K562 (cell line): ENCODE measurements around the gene RUNDC1. TPM values are rescaled to one million over a fixed set of nuclear protein-coding genes. Genes with fewer than 3 reads are reported as not detected.

Experiments used
- ATF1 ChIP-seq, 2 experiments: fragments of 450-650 bp in 1 of 2; IDR thresholded peaks; 2 replicates each; pipeline ENCODE4 v1.6.1; 2016; ENCODE audit warnings: missing compliant biosample characterization in 1 of 2, missing genetic modification characterization in 1 of 2
- BCOR ChIP-seq: fragments of 450-650 bp; IDR thresholded peaks from 2 replicates; pipeline ENCODE4 v1.6.1; 2016
- CAMTA2 ChIP-seq: fragments of 250-450 bp; sonication (Bioruptor Pico); conservative IDR thresholded peaks from 2 replicates; pipeline ENCODE4 v1.5.1; 2022
- CBFA2T3 ChIP-seq: fragments of 450-650 bp; IDR thresholded peaks from 2 replicates; pipeline ENCODE4 v1.6.1; 2017
- CGGBP1 ChIP-seq: fragments of 250-450 bp; sonication (Bioruptor Pico); IDR thresholded peaks from 2 replicates; pipeline ENCODE4 v1.9.0; 2021; ENCODE audit warnings: mild to moderate bottlenecking
- CREB3L1 ChIP-seq: fragments of 450-650 bp; IDR thresholded peaks from 2 replicates; pipeline ENCODE4 v1.6.1; 2014; ENCODE audit warnings: low read depth, mild to moderate bottlenecking, moderate library complexity, borderline replicate concordance
- EZH2 ChIP-seq: IDR thresholded peaks from 2 replicates; pipeline ENCODE4 v1.6.1; 2012; ENCODE audit warnings: low read depth, mild to moderate bottlenecking, inconsistent platforms, low read length, borderline replicate concordance
- JUND ChIP-seq, 2 experiments: IDR thresholded peaks; 2 replicates in 1 of 2; 3 replicates in 1 of 2; pipeline ENCODE4 v1.6.1; 2011; ENCODE audit warnings: borderline replicate concordance in 2 of 2, low read depth in 2 of 2, low read length in 2 of 2, improper control_type of control experiment in 1 of 2, missing biosample characterization in 1 of 2, missing genetic modification characterization in 1 of 2, missing genetic modification reagents in 1 of 2
- MED1 ChIP-seq: sonication (generic); formaldehyde crosslinking; IDR thresholded peaks from 2 replicates; pipeline ENCODE4 v1.8.1; 2023; ENCODE audit warnings: missing genetic modification reagents, borderline replicate concordance
- MTA2 ChIP-seq: fragments of 450-650 bp; IDR thresholded peaks from 2 replicates; pipeline ENCODE4 v1.6.1; 2016; ENCODE audit warnings: low read depth
- MYNN ChIP-seq, 2 experiments: sonication (generic); formaldehyde crosslinking in 1 of 2; IDR thresholded peaks; 2 replicates each; pipeline versions ENCODE4 v1.5.0 to v1.6.1; 2016 to 2020; ENCODE audit warnings: antibody characterized with exemption in 1 of 2, missing genetic modification reagents in 1 of 2
- RBM14 ChIP-seq: fragments of 200-400 bp; formaldehyde crosslinking; IDR thresholded peaks from 2 replicates; pipeline ENCODE4 v1.6.1; 2018; ENCODE audit warnings: low read depth, mild to moderate bottlenecking, low read length, moderate library complexity, borderline replicate concordance; ENCODE audit not compliant: insufficient read depth
- RHOXF2B ChIP-seq: fragments of 250-450 bp; sonication (Bioruptor Pico); conservative IDR thresholded peaks from 2 replicates; pipeline ENCODE4 v1.5.1; 2021
- STAG1 ChIP-seq: sonication (generic); formaldehyde crosslinking; IDR thresholded peaks from 2 replicates; pipeline ENCODE4 v1.5.0; 2020; ENCODE audit warnings: missing genetic modification reagents, borderline replicate concordance
- TAF1 ChIP-seq: IDR thresholded peaks from 2 replicates; pipeline ENCODE4 v1.6.1; 2011; ENCODE audit warnings: mild to moderate bottlenecking, low read length, moderate library complexity; ENCODE audit not compliant: insufficient read depth, control insufficient read depth, severe bottlenecking; ENCODE audit errors: extremely low read depth
- TBP ChIP-seq: optimal IDR thresholded peaks from 2 replicates; pipeline ENCODE3; 2011; ENCODE audit warnings: low read depth, low read length, improper control_type of control experiment
- TEAD2 ChIP-seq: fragments of 450-650 bp; IDR thresholded peaks from 2 replicates; pipeline ENCODE4 v1.6.1; 2016; ENCODE audit warnings: missing genetic modification characterization, control low read depth, missing compliant biosample characterization
- TEAD4 ChIP-seq, 2 experiments: sonication (generic) in 1 of 2; formaldehyde crosslinking in 1 of 2; IDR thresholded peaks; 2 replicates each; pipeline versions ENCODE4 v1.6.1 to v1.8.0; 2012 to 2022; ENCODE audit warnings: borderline replicate concordance in 1 of 2, inconsistent platforms in 1 of 2, low read length in 1 of 2, mild to moderate bottlenecking in 1 of 2, missing genetic modification reagents in 1 of 2
- ZBTB2 ChIP-seq: fragments of 450-650 bp; IDR thresholded peaks from 2 replicates; pipeline ENCODE4 v1.6.1; 2016; ENCODE audit warnings: antibody characterized with exemption
- ZC3H4 ChIP-seq: sonication (generic); formaldehyde crosslinking; IDR thresholded peaks from 2 replicates; pipeline ENCODE4 v1.9.0; 2021; ENCODE audit warnings: missing genetic modification reagents, borderline replicate concordance
- ZNF165 ChIP-seq: fragments of 250-450 bp; sonication (Bioruptor Pico); IDR thresholded peaks from 2 replicates; pipeline ENCODE4 v1.4.0; 2020; ENCODE audit warnings: borderline replicate concordance
- polyA plus RNA-seq, 8 experiments: library from polyadenylated mRNA; depleted of rRNA in 4 of 8; stranded (reverse) in 5 of 8; unstranded in 3 of 8; fragments of >200 nt; fragmentation: Nextera tagmentation in 2 of 8; fragmentation: Illumina TruSeq in 1 of 8; extraction: Ambion mirVana in 2 of 8; extraction: Trizol in 1 of 8; gene quantifications; 2 replicates each; pipeline versions ENCODE4 v1.2.1 to v1.2.3, GENCODE V29; 2011 to 2014; ENCODE audit warnings: inconsistent platforms in 1 of 8, missing spikeins in 1 of 8
- total RNA-seq, 7 experiments: library from RNA; depleted of rRNA in 6 of 7; stranded (reverse); fragments of >200 nt in 6 of 7; fragmentation: Illumina TruSeq in 2 of 7; extraction: Trizol in 2 of 7; gene quantifications; 2 replicates each; pipeline versions ENCODE4 v1.2.1 to v1.2.3, GENCODE V29; 2011 to 2021; ENCODE audit warnings: low replicate concordance in 1 of 7
- TF ChIP-seq, protein P1 (sequence below): fragments of 450-650 bp; formaldehyde crosslinking; IDR thresholded peaks from 2 replicates; pipeline ENCODE4 v1.4.0; 2020; ENCODE audit warnings: mild to moderate bottlenecking, moderate library complexity

The RUNDC1 gene
- total and polyA plus RNA-seq, 9 of the 15 experiments (the other 6 are each of a cell fraction or from before 2014, with no cell fraction given), result 3.4 to 12.6 (median 9.4) TPM

GRCh38 chr17:42980766-42981397 lies 517 bp downstream of the RUNDC1 start (continued):
- TF ChIP-seq ZBTB2, result 0 out of 2 replicates have a peak, but pooled peaks have one; percentile 49
- TF ChIP-seq MTA2, result no peak
- TF ChIP-seq, protein P1, sequence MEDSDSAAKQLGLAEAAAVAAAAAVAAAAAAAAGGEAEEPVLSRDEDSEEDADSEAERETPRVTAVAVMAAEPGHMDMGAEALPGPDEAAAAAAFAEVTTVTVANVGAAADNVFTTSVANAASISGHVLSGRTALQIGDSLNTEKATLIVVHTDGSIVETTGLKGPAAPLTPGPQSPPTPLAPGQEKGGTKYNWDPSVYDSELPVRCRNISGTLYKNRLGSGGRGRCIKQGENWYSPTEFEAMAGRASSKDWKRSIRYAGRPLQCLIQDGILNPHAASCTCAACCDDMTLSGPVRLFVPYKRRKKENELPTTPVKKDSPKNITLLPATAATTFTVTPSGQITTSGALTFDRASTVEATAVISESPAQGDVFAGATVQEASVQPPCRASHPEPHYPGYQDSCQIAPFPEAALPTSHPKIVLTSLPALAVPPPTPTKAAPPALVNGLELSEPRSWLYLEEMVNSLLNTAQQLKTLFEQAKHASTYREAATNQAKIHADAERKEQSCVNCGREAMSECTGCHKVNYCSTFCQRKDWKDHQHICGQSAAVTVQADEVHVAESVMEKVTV, result no peak
- TF ChIP-seq CAMTA2 (CRISPR knock-in tag), result no peak
- TF ChIP-seq TEAD4 (IDR thresholded peaks at IDR 0.05; ENCODE audit: low read length), result no peak
- no peak for TF ChIP-seq TEAD4 (CRISPR knock-in tag; IDR thresholded peaks at IDR 0.05; ENCODE audit: borderline replicate concordance)
- peak; percentile 39 for TF ChIP-seq TAF1
- TF ChIP-seq RBM14, result no peak
- 0 out of 2 replicates have a peak, but pooled peaks have one; percentile 10 for TF ChIP-seq CBFA2T3
- TF ChIP-seq RHOXF2B (CRISPR knock-in tag), result no peak
- TF ChIP-seq STAG1, result peak; percentile 42; the same call in 1 of the 2 replicates
- no peak for TF ChIP-seq CGGBP1 (CRISPR knock-in tag)
- no peak for TF ChIP-seq ZC3H4 (CRISPR knock-in tag)
- TF ChIP-seq TBP, result peak; percentile 11
- no peak for TF ChIP-seq ZNF165
- no peak for TF ChIP-seq TEAD2 (tag)
- no peak for TF ChIP-seq ATF1 (CRISPR knock-in tag; IDR thresholded peaks at IDR 0.05)
- peak; percentile 75; the same call in 1 of the 2 replicates for TF ChIP-seq ATF1 (tag; IDR thresholded peaks at IDR 0.05)
- TF ChIP-seq JUND (IDR thresholded peaks at IDR 0.05; ENCODE audit: borderline replicate concordance, low read depth, low read length), result 0 out of 2 replicates have a peak, but pooled peaks have one; percentile 7
- TF ChIP-seq JUND (tag; IDR thresholded peaks at IDR 0.05; ENCODE audit: borderline replicate concordance, low read depth, low read length), result no peak
- TF ChIP-seq CREB3L1, result peak; percentile 52
- TF ChIP-seq BCOR, result peak; percentile 40; the same call in 1 of the 2 replicates
- no peak for TF ChIP-seq MYNN (IDR thresholded peaks at IDR 0.05)
- TF ChIP-seq MYNN (CRISPR knock-in tag; IDR thresholded peaks at IDR 0.05), result no peak
- TF ChIP-seq EZH2, result no peak
- no peak for TF ChIP-seq MED1
